ENCODE results near the gene TATDN2.

TATDN2 gene

GRCh38 chr3:10226293-10226692 is 22.0 kb upstream of the TATDN2 start:
- no peaks in the 10 kb centered on the region for H3K27me3 ChIP-seq (ENCODE audit: insufficient read depth, low read length)
- no peaks in the 10 kb centered on the region for H3K9me3 ChIP-seq (ENCODE audit: low read length)
- no peak overlapping the region for H3K4me3 ChIP-seq (ENCODE audit: low read length)
- H3K4me1 ChIP-seq (ENCODE audit: insufficient read depth, low read length), result no peaks in the 10 kb centered on the region
- no peak overlapping the region for H2AFZ ChIP-seq (ENCODE audit: low read depth, low read length)
- no peaks in the 10 kb centered on the region for H3K36me3 ChIP-seq (ENCODE audit: insufficient read depth, low read length)

GRCh38 chr3:10228248-10228950 is 19.9 kb upstream of the TATDN2 start:
- Histone ChIP-seq H3K9me3 (ENCODE audit: low read length) (no peaks in the 10 kb centered on the region), H3K36me3 (ENCODE audit: insufficient read depth, low read length) (no peaks in the 10 kb centered on the region), H3K4me3 (ENCODE audit: low read length) (no peak overlapping the region), H3K4me1 (ENCODE audit: insufficient read depth, low read length) (no peaks in the 10 kb centered on the region), H3K27me3 (ENCODE audit: insufficient read depth, low read length) (no peaks in the 10 kb centered on the region), H2AFZ (ENCODE audit: low read depth, low read length) (no peak overlapping the region)

GRCh38 chr3:10229576-10229975 is 18.7 kb upstream of the TATDN2 start:
- Histone ChIP-seq H3K36me3 (ENCODE audit: insufficient read depth, low read length) (no peaks in the 10 kb centered on the region), H3K27me3 (ENCODE audit: insufficient read depth, low read length) (no peaks in the 10 kb centered on the region), H3K4me3 (ENCODE audit: low read length) (no peak overlapping the region), H2AFZ (ENCODE audit: low read depth, low read length) (no peak overlapping the region), H3K4me1 (ENCODE audit: insufficient read depth, low read length) (no peaks in the 10 kb centered on the region), H3K9me3 (ENCODE audit: low read length) (no peaks in the 10 kb centered on the region)

GRCh38 chr3:10232137-10232536 is 16.1 kb upstream of the TATDN2 start:
- Histone ChIP-seq H3K9me3 (ENCODE audit: low read length) (no peaks in the 10 kb centered on the region), H3K36me3 (ENCODE audit: insufficient read depth, low read length) (no peaks in the 10 kb centered on the region), H2AFZ (ENCODE audit: low read depth, low read length) (no peak overlapping the region), H3K4me1 (ENCODE audit: insufficient read depth, low read length) (no peaks in the 10 kb centered on the region), H3K27me3 (ENCODE audit: insufficient read depth, low read length) (no peaks in the 10 kb centered on the region), H3K4me3 (ENCODE audit: low read length) (no peak overlapping the region)

- H3K4me3 ChIP-seq (ENCODE audit: low read length), result no peak overlapping the region
- H2AFZ ChIP-seq (ENCODE audit: low read depth, low read length), result no peak overlapping the region
- H3K36me3 ChIP-seq (ENCODE audit: insufficient read depth, low read length), result no peaks in the 10 kb centered on the region
- no peaks in the 10 kb centered on the region for H3K27me3 ChIP-seq (ENCODE audit: insufficient read depth, low read length)
- H3K4me1 ChIP-seq (ENCODE audit: insufficient read depth, low read length), result no peaks in the 10 kb centered on the region
- no peaks in the 10 kb centered on the region for H3K9me3 ChIP-seq (ENCODE audit: low read length)
Observed at GRCh38 chr3:10233988-10234387, 14.3 kb upstream of the TATDN2 start.

GRCh38 chr3:10234526-10235230 is 13.6 kb upstream of the TATDN2 start:
- Histone ChIP-seq H3K36me3 (ENCODE audit: insufficient read depth, low read length) (no peaks in the 10 kb centered on the region), H3K4me3 (ENCODE audit: low read length) (no peak overlapping the region), H3K4me1 (ENCODE audit: insufficient read depth, low read length) (no peaks in the 10 kb centered on the region), H3K27me3 (ENCODE audit: insufficient read depth, low read length) (no peaks in the 10 kb centered on the region), H2AFZ (ENCODE audit: low read depth, low read length) (no peak overlapping the region), H3K9me3 (ENCODE audit: low read length) (no peaks in the 10 kb centered on the region)

- Histone ChIP-seq H3K4me1 (ENCODE audit: insufficient read depth, low read length) (no peaks in the 10 kb centered on the region), H2AFZ (ENCODE audit: low read depth, low read length) (no peak overlapping the region), H3K4me3 (ENCODE audit: low read length) (no peak overlapping the region), H3K9me3 (ENCODE audit: low read length) (no peaks in the 10 kb centered on the region), H3K36me3 (ENCODE audit: insufficient read depth, low read length) (no peaks in the 10 kb centered on the region), H3K27me3 (ENCODE audit: insufficient read depth, low read length) (no peaks in the 10 kb centered on the region)
Observed at GRCh38 chr3:10235551-10235950, 12.7 kb upstream of the TATDN2 start.

- H3K27me3 ChIP-seq (ENCODE audit: insufficient read depth, low read length), result no peaks in the 10 kb centered on the region
- no peaks in the 10 kb centered on the region for H3K9me3 ChIP-seq (ENCODE audit: low read length)
- H3K36me3 ChIP-seq (ENCODE audit: insufficient read depth, low read length), result no peaks in the 10 kb centered on the region
- no peaks in the 10 kb centered on the region for H3K4me1 ChIP-seq (ENCODE audit: insufficient read depth, low read length)
- H2AFZ ChIP-seq (ENCODE audit: low read depth, low read length), result no peak overlapping the region
- no peak overlapping the region for H3K4me3 ChIP-seq (ENCODE audit: low read length)
Observed at GRCh38 chr3:10238345-10239183, 9.7 kb upstream of the TATDN2 start.

GRCh38 chr3:10240799-10241198 is 7.5 kb upstream of the TATDN2 start:
- Histone ChIP-seq H3K4me3 (ENCODE audit: low read length) (no peak overlapping the region), H3K27me3 (ENCODE audit: insufficient read depth, low read length) (no peaks in the 10 kb centered on the region), H2AFZ (ENCODE audit: low read depth, low read length) (no peak overlapping the region), H3K4me1 (ENCODE audit: insufficient read depth, low read length) (no peaks in the 10 kb centered on the region), H3K36me3 (ENCODE audit: insufficient read depth, low read length) (no peaks in the 10 kb centered on the region), H3K9me3 (ENCODE audit: low read length) (no peaks in the 10 kb centered on the region)

- no peaks in the 10 kb centered on the region for H3K36me3 ChIP-seq (ENCODE audit: insufficient read depth, low read length)
Observed at GRCh38 chr3:10242182-10243065, 5.8 kb upstream of the TATDN2 start.

GRCh38 chr3:10244009-10244408 is 4.2 kb upstream of the TATDN2 start:
- H3K36me3 ChIP-seq (ENCODE audit: insufficient read depth, low read length), result no peaks in the 10 kb centered on the region
- H3K4me3 ChIP-seq (ENCODE audit: low read length), result no peak overlapping the region
- no peaks in the 10 kb centered on the region for H3K4me1 ChIP-seq (ENCODE audit: insufficient read depth, low read length)
- H2AFZ ChIP-seq (ENCODE audit: low read depth, low read length), result no peak overlapping the region
- no peaks in the 10 kb centered on the region for H3K9me3 ChIP-seq (ENCODE audit: low read length)
- no peaks in the 10 kb centered on the region for H3K27me3 ChIP-seq (ENCODE audit: insufficient read depth, low read length)

More at GRCh38 chr3:10242182-10243065, 5.8 kb upstream of the TATDN2 start:
- H3K27me3 ChIP-seq (ENCODE audit: insufficient read depth, low read length), result no peaks in the 10 kb centered on the region
- H2AFZ ChIP-seq (ENCODE audit: low read depth, low read length), result no peak overlapping the region
- H3K4me1 ChIP-seq (ENCODE audit: insufficient read depth, low read length), result no peaks in the 10 kb centered on the region
- no peaks in the 10 kb centered on the region for H3K9me3 ChIP-seq (ENCODE audit: low read length)
- H3K4me3 ChIP-seq (ENCODE audit: low read length), result no peak overlapping the region

- no peaks in the 10 kb centered on the region for H3K9me3 ChIP-seq (ENCODE audit: low read length)
- no peaks in the 10 kb centered on the region for H3K36me3 ChIP-seq (ENCODE audit: insufficient read depth, low read length)
- H2AFZ ChIP-seq (ENCODE audit: low read depth, low read length), result no peak overlapping the region
- no peaks in the 10 kb centered on the region for H3K27me3 ChIP-seq (ENCODE audit: insufficient read depth, low read length)
- peaks cover 10% of the 10 kb centered on the region for H3K4me1 ChIP-seq (ENCODE audit: insufficient read depth, low read length)
- no peak overlapping the region for H3K4me3 ChIP-seq (ENCODE audit: low read length)
Observed at GRCh38 chr3:10245081-10245712, 3.1 kb upstream of the TATDN2 start.
